Measurements from ENCODE around the gene RBM20.
A peak's percentile ranks its signal among the peaks of the same experiment; 100 is the strongest.
"Not testable (repeated sequence)": the region's sequence is repeated elsewhere in the genome, so short reads cannot be mapped to it uniquely, and the experiment has no call there.

Gene RBM20

DNA sequence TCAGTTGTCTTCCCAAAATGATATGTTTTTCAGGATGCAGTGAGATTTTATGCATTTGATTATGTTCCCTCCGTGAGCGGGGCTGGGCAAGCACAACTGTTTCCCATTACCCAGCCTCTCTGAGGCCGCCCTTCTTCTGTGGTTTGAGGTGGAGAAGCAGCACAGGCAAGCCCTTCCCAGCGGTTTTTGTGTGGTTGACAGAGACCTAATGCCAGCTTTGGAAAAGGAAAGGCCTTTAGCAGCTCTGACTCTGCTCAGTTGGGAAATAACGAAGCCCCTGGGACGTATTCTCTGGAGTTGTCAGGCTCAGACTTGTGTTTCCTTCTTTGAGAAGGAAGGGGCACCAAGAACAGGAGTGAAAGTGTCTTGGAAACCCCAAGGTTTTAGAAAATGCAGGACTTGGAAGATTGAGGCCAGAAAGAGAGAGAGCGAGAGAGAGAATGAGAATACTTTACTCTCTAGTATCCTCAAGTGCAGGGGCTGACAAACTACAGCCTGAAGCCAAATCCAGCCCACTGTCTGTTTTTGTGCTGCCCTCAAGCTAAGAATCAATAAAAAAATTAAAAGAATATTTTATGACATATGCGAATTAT, 207.0 kb downstream of the RBM20 start:
- DNase-seq (ENCODE audit: low spot score) = no peak

DNA sequence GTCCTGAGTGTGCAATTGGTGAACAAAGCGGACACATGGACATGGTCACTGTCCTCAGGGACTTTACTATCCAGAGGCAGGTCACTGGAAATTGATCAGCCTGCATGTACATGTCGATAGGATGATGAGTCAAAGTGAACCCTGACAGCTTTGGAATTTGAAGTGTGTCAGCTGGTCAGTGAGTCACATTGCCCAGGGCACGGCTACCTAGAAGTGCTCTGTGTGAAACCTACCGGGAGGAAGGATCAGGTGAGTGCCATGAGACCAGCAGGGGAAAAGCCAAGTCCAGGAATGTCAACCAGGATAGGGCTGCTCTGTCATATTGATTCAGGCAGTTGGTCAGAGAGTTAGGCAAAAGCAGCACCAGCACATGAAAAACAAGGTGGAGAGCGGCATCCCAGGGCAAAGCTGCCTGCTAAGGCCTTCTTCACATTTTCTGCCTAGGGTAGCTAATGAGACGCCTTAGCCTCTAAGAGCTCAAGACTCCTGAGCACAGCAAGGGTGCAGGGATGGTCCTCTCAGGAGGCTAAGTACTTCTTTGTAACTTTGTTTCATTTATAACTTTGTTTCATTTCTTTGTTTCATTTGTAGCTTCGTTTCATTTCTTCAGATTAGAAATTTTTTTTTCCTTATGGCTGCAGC, 208.2 kb downstream of the RBM20 start:
- DNase-seq (ENCODE audit: low spot score) = no peak

DNA sequence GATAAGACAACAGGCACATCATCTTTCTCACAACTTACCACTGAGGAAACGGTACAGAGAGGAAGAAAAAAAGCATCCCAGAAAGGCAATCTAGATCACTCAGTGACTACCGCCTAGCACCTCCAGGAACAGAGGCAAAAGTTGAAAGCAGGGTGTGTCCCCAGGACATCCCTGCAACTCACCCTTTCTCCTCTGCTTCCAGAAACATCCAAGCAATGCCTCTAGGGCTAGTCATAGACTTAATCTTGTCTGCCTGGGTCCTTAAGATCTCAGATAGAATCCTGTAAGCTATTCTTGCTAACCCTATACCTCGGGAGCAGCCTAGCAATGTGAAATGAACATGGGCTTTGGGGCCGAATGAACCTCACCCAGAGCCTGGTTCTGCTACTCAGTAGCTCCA, 208.8 kb downstream of the RBM20 start:
- no peak for DNase-seq (ENCODE audit: low spot score)

DNA sequence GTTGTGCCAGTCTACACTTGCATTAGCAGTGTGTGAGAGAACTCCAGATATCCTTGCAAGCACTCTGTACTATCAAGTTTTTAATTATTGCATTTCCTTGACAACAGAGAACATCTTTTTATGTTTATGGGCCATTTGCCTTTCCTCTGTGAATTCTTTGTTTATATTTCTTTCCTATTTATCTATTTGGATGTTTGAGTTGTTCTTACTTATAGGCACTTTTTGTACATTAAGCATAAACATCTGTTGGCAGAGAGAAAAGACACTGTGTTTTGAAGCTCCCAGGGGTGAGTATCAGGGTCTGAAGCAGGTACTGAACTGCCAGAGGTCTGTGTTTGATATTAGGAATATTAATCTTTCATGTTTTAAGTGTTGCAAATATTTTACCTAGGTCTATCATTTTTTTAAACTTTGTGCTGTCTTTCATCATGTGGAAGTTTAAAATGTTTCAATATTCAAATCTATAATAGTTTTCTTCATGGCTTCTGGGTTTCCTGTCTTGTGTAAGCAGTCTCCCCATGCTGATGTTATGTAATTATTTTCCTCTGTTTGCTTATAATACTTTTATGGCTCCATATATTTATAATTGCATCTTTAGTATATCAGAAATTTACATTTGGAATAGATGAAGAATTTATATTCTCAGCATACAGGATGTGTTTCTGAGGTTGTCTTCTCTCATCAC, 209.9 kb downstream of the RBM20 start:
- no peak for DNase-seq (ENCODE audit: low spot score)

DNA sequence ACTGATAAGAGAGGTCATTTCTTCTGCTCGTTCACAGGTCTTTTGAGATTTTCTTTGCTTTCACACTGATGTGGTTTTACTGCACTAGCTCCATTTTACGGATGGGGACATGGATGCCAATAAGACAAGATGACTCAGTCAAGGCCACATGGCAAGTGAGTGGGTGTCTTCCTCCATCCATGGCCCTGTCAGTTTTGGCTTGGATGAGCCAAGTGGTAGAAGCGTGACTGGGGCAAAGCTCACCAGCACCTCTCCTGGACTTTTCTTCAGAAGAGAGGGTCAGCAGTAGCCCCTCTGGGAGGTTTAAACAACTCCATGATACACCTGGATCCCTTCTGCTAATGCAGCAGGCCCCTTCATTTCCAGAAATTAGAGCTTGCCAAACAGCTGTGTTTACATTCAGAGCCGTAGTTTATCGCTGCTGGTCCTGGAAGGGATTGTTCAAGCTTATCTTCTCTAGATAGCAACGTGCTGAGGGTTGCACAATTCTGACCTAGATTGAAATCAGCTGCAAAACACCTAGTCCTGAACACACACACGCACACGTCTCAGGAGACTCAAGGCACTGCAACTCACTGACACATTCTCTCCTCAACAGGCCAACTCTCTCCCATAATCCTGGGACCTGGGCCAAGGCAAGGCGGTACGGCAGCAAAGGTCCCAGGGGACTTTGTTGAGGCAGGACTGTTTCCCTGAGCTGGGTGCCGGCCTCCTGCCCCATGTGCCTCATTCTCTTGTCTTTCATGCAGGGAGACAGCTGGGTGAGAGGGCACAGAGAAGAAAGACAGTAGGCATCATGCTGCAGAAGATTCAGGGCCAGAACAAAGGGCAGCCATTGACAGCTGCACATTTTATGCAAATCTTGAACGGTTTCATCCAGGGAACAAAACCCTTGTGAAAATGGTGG, 213.4 kb downstream of the RBM20 start:
- peak; percentile 67 for DNase-seq (ENCODE audit: low spot score)

DNA sequence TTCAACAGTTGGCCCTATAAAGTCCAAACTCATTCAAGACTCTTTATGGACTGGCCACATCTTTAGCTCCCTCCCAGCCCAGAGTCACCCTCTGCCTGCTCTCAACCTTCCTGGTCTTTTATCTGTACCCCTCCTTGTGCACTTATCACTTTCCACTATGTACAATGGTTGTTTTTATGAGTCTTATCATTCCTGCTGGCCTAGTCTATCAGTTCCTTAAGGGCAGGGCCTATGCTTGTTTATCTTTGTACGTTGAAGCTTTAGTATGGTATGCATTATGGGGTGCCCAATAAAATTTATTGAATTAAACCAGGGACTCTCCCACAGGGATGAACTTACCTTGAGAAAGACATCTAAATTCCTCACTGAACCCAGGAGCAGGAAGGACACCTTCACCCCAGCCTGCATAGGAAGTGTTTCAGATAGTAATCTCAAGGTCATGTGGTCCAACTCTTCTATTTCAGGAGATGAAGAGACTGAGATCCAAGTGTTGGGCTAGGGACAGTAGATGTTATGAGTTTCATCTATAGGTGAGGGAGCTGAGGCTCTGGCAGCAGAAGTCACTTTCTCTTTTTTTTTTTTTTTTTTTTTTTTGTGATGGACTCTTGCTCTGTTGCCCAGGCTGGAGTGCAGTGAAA, 214.3 kb downstream of the RBM20 start:
- DNase-seq (ENCODE audit: low spot score) = no peak

DNA sequence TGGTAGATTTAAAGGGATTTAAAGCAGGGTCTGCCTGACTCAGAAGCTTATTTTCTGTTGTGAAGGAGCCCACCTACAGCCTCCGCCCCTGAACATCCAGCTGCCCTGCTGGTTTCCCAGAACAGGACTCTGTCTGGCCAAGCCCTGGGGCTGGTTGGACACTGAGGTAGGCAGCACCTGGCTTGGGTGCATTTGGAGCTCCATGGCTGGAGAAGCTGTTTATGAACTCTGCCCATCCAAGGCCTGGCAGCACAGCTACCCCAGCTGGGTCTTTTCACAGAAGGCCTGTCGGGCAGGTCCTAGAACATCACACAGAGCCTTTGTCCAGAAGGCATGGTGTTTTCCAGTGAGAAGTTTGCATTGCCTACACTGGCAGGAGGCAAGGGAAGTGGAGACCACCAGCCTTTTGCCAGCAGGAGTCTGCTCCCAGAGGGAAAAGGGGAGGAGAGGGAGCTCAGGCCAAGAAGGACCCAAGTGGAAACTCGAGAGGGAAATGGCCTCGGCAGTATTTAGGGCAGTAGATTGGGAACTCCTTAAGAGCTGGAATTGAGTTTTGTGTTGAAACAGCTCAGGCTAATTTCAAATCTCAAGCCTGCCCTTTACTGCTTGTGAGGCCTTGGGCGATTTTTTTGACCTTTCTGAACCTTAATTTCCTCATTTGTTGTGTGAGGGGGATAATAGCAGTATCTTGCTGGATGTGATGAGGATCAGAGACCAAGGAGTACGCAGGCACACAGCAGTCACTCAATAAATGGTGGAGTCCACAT, 215.3 kb downstream of the RBM20 start:
- DNase-seq (ENCODE audit: low spot score) = no peak

DNA sequence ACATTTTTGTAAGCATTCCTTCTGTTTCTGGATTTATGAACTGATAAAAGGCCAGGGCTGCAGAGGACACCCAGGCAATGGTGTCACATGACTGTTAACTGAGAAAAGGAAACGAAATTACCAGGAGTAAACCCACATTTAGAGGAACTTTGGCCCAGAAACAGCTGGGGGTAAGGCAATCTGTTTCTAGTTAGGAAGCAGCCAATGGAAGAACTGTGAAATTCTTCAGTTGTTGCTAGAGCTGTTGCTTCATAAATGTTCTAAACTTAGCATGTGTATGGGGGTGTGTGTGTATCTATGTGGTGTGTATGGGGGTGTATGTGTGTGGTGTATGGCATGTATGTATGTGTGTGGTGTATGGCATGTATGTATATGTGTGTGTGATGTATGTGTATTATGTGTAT, 215.8 kb downstream of the RBM20 start:
- no peak for DNase-seq (ENCODE audit: low spot score)

DNA sequence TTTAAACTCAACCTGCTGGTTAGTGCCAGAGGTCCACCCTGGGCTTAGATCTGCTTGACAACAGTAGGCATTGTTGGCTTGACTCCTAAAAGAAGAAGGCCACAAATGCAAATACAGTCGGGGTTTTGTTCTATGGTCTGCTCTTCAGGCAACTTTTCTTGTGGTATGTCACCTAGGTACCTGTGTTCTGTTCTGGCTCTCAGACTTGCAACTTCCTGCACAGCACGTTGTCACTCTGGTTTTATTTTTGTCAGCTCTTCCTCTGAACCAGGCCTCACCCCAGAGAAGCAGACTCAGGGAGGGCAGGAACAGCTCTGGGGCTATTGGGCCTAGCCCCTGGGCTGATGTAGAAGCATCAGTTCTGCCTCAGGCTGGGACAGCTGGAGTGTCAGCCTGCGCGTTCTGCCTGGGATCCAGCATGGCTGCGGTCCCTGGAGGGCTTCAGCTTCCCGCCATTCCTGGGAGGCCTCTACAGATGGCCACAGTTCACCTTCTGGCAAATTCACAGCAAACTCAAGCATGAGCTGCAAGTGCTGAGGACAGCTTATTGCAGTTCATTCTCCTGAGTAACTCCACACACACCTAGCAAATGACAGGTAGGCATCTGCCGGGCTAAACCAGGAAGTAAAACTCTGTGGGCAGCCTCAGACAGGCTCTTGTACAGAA, 216.6 kb downstream of the RBM20 start:
- DNase-seq (ENCODE audit: low spot score) = no peak

DNA sequence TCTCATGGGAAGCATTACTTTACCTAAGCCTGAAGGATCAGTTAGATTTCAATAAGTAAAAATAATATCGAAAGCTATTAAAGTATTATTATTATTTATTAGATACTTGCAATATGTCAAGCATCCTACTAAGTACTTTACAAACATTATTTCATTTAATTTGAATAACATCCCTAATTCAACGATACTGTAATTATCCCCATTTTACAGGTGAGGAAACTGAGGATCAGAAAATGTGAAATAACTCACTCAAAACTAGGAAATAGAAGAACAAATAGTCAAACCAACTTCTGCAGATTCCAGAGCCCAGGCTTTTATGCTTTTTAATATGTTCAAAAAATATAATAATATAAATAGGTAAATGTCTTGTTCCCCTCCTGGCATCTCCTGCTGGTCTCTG, 217.3 kb downstream of the RBM20 start:
- DNase-seq (ENCODE audit: low spot score) = no peak

DNA sequence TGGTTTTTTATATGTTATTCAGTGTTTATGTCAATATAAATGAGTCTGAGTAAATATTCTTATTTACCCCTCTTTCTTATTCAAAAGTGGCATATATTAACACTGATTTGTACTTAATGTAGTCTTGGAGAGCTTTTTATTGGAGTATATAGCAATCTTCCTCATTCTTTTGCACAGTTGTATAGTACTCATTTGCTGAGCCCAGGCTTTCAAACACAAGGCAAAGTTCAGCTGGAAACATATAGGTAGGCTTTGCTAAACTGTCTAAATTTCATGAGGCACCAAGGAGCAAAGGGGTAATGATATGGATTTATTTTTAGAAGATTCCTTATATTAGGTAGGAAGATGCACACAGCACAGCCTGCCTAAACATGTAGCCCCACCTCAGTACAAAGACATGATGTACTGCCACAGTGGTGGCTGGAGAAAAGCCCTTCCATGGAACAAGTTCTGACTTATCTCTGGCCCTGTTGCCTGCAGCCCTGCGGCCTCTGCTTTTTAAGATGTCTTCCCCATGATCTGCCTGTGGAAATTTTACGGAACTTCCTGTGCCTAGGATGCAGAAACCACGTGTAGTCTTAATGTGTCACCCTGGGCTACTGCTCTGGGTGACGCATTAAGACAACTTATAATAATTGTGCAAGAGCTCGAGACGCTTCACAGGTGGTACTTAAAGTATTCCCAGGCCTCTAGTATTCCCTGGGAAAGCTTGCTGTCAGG, 218.0 kb downstream of the RBM20 start:
- DNase-seq (ENCODE audit: low spot score) = no peak

DNA sequence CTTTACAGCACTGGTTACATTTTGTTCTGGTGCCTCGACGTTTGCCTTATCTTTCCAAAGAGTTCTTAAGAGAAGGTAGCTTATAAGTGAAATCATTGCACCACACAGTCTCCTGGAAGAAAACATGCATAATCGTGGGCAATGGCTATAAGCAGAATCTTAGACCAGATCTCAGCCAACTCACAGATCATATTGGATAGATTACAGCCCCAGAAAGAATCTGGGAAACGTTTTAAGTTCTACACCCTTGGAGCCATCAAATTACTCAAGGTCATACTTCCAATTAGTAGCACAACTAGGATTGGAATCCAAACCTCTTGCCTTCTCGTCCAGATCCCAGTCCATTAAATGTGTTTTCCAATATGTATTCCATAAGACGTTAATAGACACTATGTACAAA, 218.8 kb downstream of the RBM20 start:
- no peak for DNase-seq (ENCODE audit: low spot score)

DNA sequence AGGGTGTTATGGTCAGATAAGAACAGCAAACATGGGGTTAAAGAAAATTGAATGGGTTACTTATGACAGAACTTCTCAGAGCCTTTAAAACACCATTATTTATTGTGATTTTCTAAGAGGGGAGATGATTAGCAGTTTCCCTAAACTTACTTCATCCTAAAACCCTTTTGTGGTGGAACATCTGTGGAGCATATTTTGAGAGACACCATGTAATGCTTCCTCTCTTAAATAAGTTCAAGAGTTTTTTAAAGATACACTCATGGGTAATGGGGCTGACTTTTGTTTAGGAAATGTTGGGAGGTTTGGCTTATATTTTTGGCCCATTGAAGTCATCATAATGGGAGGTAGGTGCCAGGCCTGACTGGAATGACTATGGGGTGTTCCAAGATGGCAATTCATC, 219.2 kb downstream of the RBM20 start:
- DNase-seq (ENCODE audit: low spot score) = no peak

DNA sequence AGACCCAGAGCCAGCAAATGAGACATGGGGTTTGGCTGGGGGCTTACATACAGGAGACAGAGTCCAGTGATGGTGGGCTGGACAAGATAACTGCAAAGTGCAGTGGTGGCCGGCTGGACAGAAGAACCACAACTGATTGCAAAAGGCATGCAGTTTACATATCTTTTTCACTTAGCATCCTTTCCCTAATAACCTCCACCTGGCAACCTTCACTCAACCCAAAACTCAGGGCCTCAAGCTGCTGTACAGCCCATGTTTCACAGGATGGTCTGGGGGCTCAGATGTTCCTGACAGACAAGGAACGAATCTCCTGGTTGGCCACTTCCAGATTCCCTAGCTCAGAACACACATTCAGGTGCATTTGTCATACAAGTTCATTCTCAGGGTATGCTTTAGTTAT, 219.8 kb downstream of the RBM20 start:
- DNase-seq (ENCODE audit: low spot score) = no peak

DNA sequence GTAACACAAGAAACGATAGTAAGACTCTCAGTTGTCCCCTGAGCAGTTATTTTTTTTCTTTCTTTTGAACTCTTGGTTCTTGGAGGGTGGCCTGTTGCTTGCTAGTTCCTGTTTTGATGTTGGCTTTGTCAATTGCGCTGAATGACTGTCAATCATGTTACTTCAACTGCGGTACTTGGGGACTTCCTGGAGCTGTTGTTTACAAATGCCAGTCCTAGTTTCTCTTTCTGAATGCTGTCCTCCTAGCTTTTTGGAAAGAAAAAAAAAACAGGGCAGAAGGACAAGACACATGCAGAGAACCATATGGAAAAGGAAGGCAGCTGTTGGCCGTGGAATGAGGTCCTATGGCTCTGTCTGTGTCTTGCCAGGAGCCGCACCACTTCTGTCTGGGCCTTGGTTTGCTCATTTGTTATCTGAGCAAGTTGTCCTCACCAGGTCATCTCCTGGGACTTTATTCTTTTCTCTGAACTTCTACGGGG, 220.6 kb downstream of the RBM20 start:
- no peak for DNase-seq (ENCODE audit: low spot score)

DNA sequence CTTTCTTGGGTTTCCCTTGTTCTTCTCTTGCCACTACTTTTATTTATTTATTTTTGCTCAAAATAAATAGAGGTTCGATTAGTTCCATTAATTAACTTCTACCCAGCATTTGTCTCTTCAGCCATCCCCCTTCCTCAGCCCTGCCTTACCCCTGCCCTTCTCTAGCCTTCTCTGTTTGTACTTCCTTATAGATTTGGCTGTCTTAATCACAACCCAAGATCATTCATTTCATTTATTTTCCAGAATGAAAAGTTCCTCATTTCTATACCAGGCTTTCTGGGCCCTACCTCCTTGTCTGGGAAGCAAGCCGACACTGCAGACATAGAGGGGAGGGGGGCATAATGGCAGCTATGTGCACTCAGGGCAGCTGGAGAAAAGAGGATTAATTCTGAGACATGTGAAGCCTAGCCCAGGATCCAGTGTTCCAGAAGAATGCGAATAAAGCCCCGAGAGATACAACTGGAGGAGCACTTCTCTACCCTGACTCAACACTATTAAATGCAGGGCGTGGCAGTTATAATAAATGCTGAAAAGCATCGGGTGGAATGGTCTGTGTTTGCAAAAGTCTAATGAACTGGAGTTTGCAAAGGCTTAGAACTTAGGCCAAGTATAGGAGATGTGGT, 221.2 kb downstream of the RBM20 start:
- DNase-seq (ENCODE audit: low spot score) = no peak

DNA sequence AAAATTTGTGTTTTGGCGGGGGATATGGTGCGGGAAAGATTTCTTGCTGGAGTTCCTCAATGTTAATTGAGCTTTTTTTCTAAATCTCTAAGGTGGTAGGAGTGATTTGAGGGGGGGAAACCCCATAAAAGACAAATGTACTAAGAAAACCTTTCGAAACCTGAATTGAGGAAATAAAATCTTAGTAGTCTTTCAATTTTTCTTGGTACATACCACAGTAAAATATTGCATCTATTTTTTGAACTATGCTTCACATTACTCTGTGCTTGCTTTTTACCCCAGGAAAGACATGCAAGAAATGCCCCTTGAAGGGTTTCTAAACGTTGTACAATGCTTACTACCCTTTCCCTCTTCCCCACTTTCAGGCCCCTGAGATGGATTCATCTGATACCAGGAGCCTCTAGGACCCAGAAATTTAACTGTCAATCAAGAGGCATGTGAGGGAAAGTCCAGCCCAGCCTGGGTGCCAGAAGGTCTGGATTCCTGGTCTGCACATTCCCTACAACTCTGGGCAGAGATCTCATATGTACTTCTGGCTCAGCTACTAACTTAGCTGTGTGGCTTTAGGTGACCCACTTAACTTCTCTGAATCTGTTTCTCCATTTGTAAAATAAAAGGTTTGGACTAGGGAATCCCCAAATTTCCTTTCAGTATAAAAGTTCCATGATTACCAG, 221.8 kb downstream of the RBM20 start:
- DNase-seq (ENCODE audit: low spot score) = no peak

DNA sequence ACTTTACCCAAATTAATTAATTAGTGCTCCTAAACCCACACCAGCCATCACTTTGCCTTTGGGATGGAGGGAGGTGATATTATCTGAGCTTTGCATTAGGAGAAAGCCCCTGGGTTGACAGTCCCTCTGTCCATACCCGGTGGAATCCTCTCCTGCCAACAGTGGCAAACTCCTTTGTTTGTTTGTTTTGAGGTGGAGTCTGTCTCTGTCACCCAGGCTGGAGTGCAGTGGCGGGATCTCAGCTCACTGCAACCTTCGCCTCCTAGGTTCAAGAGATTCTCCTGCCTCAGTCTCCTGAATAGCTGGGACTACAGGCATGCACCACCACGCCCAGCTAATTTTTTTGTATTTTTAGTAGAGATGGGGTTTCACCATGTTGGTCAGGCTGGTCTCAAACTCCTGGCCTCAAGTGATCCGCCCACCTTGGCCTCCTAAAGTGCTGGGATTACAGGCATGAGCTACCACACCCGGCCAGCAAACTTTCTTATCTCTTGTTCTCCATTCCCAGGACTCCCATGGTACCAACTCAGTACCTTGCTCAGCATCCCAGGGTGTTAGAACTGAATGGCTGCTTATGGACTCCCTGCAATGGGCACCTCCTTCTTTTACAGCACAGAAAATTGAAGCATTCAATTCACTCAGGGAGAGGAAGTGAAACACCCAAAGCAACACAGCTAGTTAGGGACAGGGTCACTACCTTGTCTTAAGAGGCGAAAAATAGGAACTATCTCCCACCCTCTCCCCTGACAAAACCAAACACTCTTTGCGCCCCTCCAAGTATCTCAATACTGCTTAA, 223.1 kb downstream of the RBM20 start:
- not testable (repeated sequence) for DNase-seq (ENCODE audit: low spot score)

Measured in SK-N-DZ (cell line).